ENCODE data around the gene EIF2B5.
"Not testable (repeated sequence)": the region's sequence is repeated elsewhere in the genome, so short reads cannot be mapped to it uniquely, and the experiment has no call there.

The EIF2B5 gene

DNA sequence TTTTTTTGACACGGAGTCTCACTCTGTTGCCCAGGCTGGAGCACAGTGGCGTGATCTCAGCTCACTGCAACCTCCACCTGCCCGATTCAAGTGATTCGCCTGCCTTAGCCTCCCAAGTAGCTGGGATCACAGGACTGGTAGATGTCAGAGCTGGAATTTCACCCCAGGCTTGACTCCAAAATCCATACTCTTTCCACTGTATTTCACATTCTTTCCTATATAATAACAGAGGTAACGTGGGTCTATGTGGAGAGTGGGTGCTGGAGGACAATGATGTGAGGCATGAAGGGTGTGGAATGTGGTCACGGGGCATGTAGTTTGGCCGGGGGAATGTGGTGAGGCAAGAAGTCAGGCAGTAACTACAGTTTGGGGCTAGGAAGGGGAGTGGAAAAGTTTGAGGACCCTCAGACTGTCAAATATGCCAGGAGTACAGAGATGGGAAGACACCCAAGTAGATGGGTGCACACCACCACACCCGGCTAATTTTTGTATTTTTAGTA lies 27.5 kb downstream of the EIF2B5 start:
- not testable (repeated sequence) for H3K23ac ChIP-seq (ENCODE audit: low read length in 2 of 2); H3K27ac ChIP-seq (ENCODE audit: low read length, poor library complexity, severe bottlenecking); H2BK12ac ChIP-seq (ENCODE audit: low read length in 2 of 2); H3K27me3 ChIP-seq (ENCODE audit: control insufficient read depth in 1 of 2, insufficient read depth in 1 of 2, low read length in 2 of 2); H4K8ac ChIP-seq (ENCODE audit: low read length); H2BK5ac ChIP-seq (ENCODE audit: low read depth, low read length, poor library complexity, severe bottlenecking); H3K14ac ChIP-seq (ENCODE audit: low read length in 2 of 2); H3K9me3 ChIP-seq (ENCODE audit: control insufficient read depth, low read length); H4K91ac ChIP-seq (ENCODE audit: low read length); H3K4me2 ChIP-seq (ENCODE audit: low read length, poor library complexity, severe bottlenecking); H2BK15ac ChIP-seq (ENCODE audit: low read depth, poor library complexity, severe bottlenecking); H3K9ac ChIP-seq (ENCODE audit: low read length); H2BK120ac ChIP-seq (ENCODE audit: low read depth, low read length); H3K4ac ChIP-seq (ENCODE audit: low read depth in 1 of 2, low read length in 2 of 2); H3K18ac ChIP-seq (ENCODE audit: low read depth in 1 of 2, low read length in 2 of 2); H3K4me3 ChIP-seq (ENCODE audit: insufficient read depth in 1 of 2, low read depth in 1 of 2, low read length in 2 of 2); DNase-seq; H2AFZ ChIP-seq (ENCODE audit: low read depth, low read length); H2AK5ac ChIP-seq (ENCODE audit: low read length, severe bottlenecking)
- Histone ChIP-seq H3K36me3 (ENCODE audit: control insufficient read depth in 1 of 2, insufficient read depth in 2 of 2, low read depth in 1 of 2, low read length in 2 of 2) (peaks cover 47 to 54% of the 10 kb centered on the region in 2 experiments), H3K4me1 (ENCODE audit: control insufficient read depth, insufficient read depth, low read depth, low read length) (peaks cover 18% of the 10 kb centered on the region), H3K79me1 (replicated peaks; ENCODE audit: low read length, poor library complexity, severe bottlenecking) (peaks cover 17% of the 10 kb centered on the region)
- 82% methylated on average over 7 of the region's 8 CpGs for whole genome bisulfite sequencing

DNA sequence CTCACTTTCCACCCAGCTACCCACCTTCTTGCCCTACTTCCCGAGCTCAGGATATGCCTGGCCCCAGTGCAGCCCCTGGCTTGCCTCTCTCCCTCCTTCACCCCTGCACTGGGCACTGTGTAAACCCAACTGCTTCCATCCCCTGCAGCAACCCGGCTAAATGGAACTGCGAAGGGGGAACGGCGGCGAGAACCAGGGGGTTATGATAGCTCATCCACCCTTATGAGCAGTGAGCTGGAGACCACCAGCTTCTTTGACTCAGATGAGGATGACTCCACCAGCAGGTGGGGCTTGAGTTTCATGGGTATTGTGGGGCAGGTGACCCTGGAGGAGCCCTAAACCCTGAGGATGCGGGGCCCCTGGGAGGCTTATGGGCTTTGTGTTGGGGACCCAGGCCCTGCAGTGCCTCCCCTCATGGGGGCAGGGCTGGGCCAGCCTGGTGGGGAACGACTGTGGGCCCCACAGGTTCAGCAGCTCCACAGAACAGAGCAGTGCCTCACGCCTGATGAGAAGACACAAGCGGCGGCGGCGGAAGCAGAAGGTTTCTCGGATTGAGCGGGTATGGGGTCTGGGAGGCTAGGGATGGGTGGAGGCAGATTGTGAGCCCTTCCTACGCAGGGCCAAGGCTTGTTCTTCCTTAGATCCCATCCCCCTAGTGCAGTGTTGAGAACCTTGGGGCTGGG lies 29.6 kb downstream of the EIF2B5 start:
- Histone ChIP-seq H3K4me2 (ENCODE audit: low read length, poor library complexity, severe bottlenecking) (no peak overlapping the region), H2BK120ac (ENCODE audit: low read depth, low read length) (no peak overlapping the region), H3K14ac (ENCODE audit: low read length in 2 of 2) (no peak overlapping the region), H3K4me3 (ENCODE audit: insufficient read depth in 1 of 2, low read depth in 1 of 2, low read length in 2 of 2) (no peak overlapping the region), H2BK15ac (ENCODE audit: low read depth, poor library complexity, severe bottlenecking) (no peak overlapping the region), H3K79me1 (replicated peaks; ENCODE audit: low read length, poor library complexity, severe bottlenecking) (peaks cover 24% of the 10 kb centered on the region), H3K36me3 (ENCODE audit: control insufficient read depth in 1 of 2, insufficient read depth in 2 of 2, low read depth in 1 of 2, low read length in 2 of 2) (peaks cover 63 to 64% of the 10 kb centered on the region in 2 experiments), H2AFZ (ENCODE audit: low read depth, low read length) (no peak overlapping the region), H2AK5ac (ENCODE audit: low read length, severe bottlenecking) (no peak overlapping the region), H3K27ac (ENCODE audit: low read length, poor library complexity, severe bottlenecking) (no peak overlapping the region), H3K9me3 (ENCODE audit: control insufficient read depth, low read length) (no peaks in the 10 kb centered on the region), H4K91ac (ENCODE audit: low read length) (peak overlapping the region; percentile 37), H3K9ac (ENCODE audit: low read length) (no peak overlapping the region), H3K23ac (ENCODE audit: low read length in 2 of 2) (no peak overlapping the region), H3K4ac (ENCODE audit: low read depth in 1 of 2, low read length in 2 of 2) (no peak overlapping the region), H3K27me3 (ENCODE audit: control insufficient read depth in 1 of 2, insufficient read depth in 1 of 2, low read length in 2 of 2) (no peaks in the 10 kb centered on the region), H2BK12ac (ENCODE audit: low read length in 2 of 2) (no peak overlapping the region), H2BK5ac (ENCODE audit: low read depth, low read length, poor library complexity, severe bottlenecking) (no peak overlapping the region), H3K18ac (ENCODE audit: low read depth in 1 of 2, low read length in 2 of 2) (no peak overlapping the region), H3K4me1 (ENCODE audit: control insufficient read depth, insufficient read depth, low read depth, low read length) (peaks cover 27% of the 10 kb centered on the region), H4K8ac (ENCODE audit: low read length) (no peak overlapping the region)
- no peak for DNase-seq
- WGBS = 98% methylated on average over 15 of the region's 16 CpGs

DNA sequence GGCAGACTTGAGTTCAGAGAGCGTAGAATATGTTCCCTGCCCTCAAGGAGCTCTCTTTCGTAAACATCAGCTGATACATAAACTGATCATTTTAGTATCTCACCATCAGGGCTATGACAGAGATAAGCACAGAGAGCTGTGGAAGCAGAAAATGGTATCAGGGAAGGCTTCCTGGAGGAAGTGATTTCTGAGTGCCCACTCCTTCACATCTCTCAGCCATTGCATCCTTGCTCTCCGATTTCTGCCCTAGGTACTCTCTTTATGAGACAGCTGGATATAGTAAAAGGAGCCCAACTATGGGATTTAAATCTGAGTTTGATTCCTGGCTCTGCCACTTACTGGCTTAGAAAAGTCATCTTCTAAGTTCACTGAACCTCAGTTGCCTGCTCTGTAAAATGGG lies 30.4 kb downstream of the EIF2B5 start:
- no peak overlapping the region for H3K9ac ChIP-seq (ENCODE audit: low read length)
- no peaks in the 10 kb centered on the region for H3K9me3 ChIP-seq (ENCODE audit: control insufficient read depth, low read length)
- H3K27ac ChIP-seq (ENCODE audit: low read length, poor library complexity, severe bottlenecking) = no peak overlapping the region
- no peak overlapping the region for H2BK120ac ChIP-seq (ENCODE audit: low read depth, low read length)
- H3K27me3 ChIP-seq (ENCODE audit: control insufficient read depth in 1 of 2, insufficient read depth in 1 of 2, low read length in 2 of 2) = no peaks in the 10 kb centered on the region
- H3K4me3 ChIP-seq (ENCODE audit: insufficient read depth in 1 of 2, low read depth in 1 of 2, low read length in 2 of 2) = no peak overlapping the region
- H3K4me2 ChIP-seq (ENCODE audit: low read length, poor library complexity, severe bottlenecking) = no peak overlapping the region
- no peak overlapping the region for H2AK5ac ChIP-seq (ENCODE audit: low read length, severe bottlenecking)
- 100% methylated on average over 3 of the region's 3 CpGs for WGBS
- no peak overlapping the region for H3K4ac ChIP-seq (ENCODE audit: low read depth in 1 of 2, low read length in 2 of 2)
- no peak overlapping the region for H2BK12ac ChIP-seq (ENCODE audit: low read length in 2 of 2)
- H3K14ac ChIP-seq (ENCODE audit: low read length in 2 of 2) = no peak overlapping the region
- no peak overlapping the region for H4K91ac ChIP-seq (ENCODE audit: low read length)
- H3K4me1 ChIP-seq (ENCODE audit: control insufficient read depth, insufficient read depth, low read depth, low read length) = peaks cover 24% of the 10 kb centered on the region
- DNase-seq = no peak
- H3K36me3 ChIP-seq (ENCODE audit: control insufficient read depth in 1 of 2, insufficient read depth in 2 of 2, low read depth in 1 of 2, low read length in 2 of 2) = peaks cover 66 to 71% of the 10 kb centered on the region in 2 experiments
- no peak overlapping the region for H2AFZ ChIP-seq (ENCODE audit: low read depth, low read length)
- H3K79me1 ChIP-seq (replicated peaks; ENCODE audit: low read length, poor library complexity, severe bottlenecking) = peaks cover 30% of the 10 kb centered on the region
- no peak overlapping the region for H2BK15ac ChIP-seq (ENCODE audit: low read depth, poor library complexity, severe bottlenecking)
- no peak overlapping the region for H3K18ac ChIP-seq (ENCODE audit: low read depth in 1 of 2, low read length in 2 of 2)
- no peak overlapping the region for H3K23ac ChIP-seq (ENCODE audit: low read length in 2 of 2)
- no peak overlapping the region for H4K8ac ChIP-seq (ENCODE audit: low read length)
- H2BK5ac ChIP-seq (ENCODE audit: low read depth, low read length, poor library complexity, severe bottlenecking) = no peak overlapping the region

DNA sequence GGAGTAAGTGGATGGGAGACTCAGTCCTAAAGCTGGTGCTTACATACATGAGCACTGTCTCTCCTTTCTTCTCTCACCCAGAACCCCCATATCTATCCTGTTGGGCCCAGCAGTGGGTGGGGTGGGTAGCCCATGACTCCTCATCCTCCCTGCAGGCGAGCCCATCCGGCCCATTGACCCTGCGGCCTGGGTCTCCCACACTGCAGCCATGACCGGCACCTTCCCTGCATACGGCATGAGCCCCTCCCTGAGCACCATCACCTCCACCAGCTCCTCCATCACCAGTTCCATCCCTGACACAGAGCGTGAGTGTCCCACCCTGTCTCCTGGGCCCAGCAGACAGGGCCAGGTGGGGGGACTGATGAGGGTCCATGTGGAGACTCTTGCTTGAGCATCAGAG lies 31.5 kb downstream of the EIF2B5 start:
- Histone ChIP-seq H3K23ac (ENCODE audit: low read length in 2 of 2) (no peak overlapping the region), H2BK120ac (ENCODE audit: low read depth, low read length) (no peak overlapping the region), H3K9me3 (ENCODE audit: control insufficient read depth, low read length) (no peaks in the 10 kb centered on the region), H3K4me2 (ENCODE audit: low read length, poor library complexity, severe bottlenecking) (no peak overlapping the region), H3K79me1 (replicated peaks; ENCODE audit: low read length, poor library complexity, severe bottlenecking) (peaks cover 38% of the 10 kb centered on the region), H4K8ac (ENCODE audit: low read length) (no peak overlapping the region), H2AK5ac (ENCODE audit: low read length, severe bottlenecking) (no peak overlapping the region), H3K36me3 (ENCODE audit: control insufficient read depth in 1 of 2, insufficient read depth in 2 of 2, low read depth in 1 of 2, low read length in 2 of 2) (peaks cover 74 to 75% of the 10 kb centered on the region in 2 experiments), H2BK12ac (ENCODE audit: low read length in 2 of 2) (no peak overlapping the region), H4K91ac (ENCODE audit: low read length) (no peak overlapping the region), H2BK15ac (ENCODE audit: low read depth, poor library complexity, severe bottlenecking) (no peak overlapping the region), H3K18ac (ENCODE audit: low read depth in 1 of 2, low read length in 2 of 2) (no peak overlapping the region), H3K14ac (ENCODE audit: low read length in 2 of 2) (no peak overlapping the region), H3K4me3 (ENCODE audit: insufficient read depth in 1 of 2, low read depth in 1 of 2, low read length in 2 of 2) (no peak overlapping the region), H3K27ac (ENCODE audit: low read length, poor library complexity, severe bottlenecking) (no peak overlapping the region), H3K9ac (ENCODE audit: low read length) (no peak overlapping the region), H2BK5ac (ENCODE audit: low read depth, low read length, poor library complexity, severe bottlenecking) (no peak overlapping the region), H3K27me3 (ENCODE audit: control insufficient read depth in 1 of 2, insufficient read depth in 1 of 2, low read length in 2 of 2) (no peaks in the 10 kb centered on the region), H3K4me1 (ENCODE audit: control insufficient read depth, insufficient read depth, low read depth, low read length) (peaks cover 29% of the 10 kb centered on the region), H2AFZ (ENCODE audit: low read depth, low read length) (no peak overlapping the region), H3K4ac (ENCODE audit: low read depth in 1 of 2, low read length in 2 of 2) (no peak overlapping the region)
- 98% methylated on average over 6 of the region's 6 CpGs for WGBS
- DNase-seq = no peak
